ENCODE measurements around the gene CYB5D1. TPM values are rescaled to one million over a fixed set of nuclear protein-coding genes. Genes with fewer than 3 reads are reported as not detected.

The CYB5D1 gene
- total and polyA plus RNA-seq, 2 of the 8 experiments (the other 6 are each of a cell fraction or from before 2014, with no cell fraction given): 11.0 to 18.0 TPM

GRCh38 chr17:7818746-7819645 lies 38.8 kb upstream of the CYB5D1 start:
- no peak overlapping the region for H2BK12ac ChIP-seq (ENCODE audit: low read depth, low read length)
- H3K4ac ChIP-seq (replicated peaks; ENCODE audit: insufficient read length, low read depth, low read length): no peak overlapping the region
- no peak overlapping the region for H3K23ac ChIP-seq (ENCODE audit: insufficient read length)
- no peaks in the 10 kb centered on the region for H3K79me1 ChIP-seq (ENCODE audit: low read depth, low read length)
- H3K14ac ChIP-seq (ENCODE audit: insufficient read length): no peak overlapping the region
- no peak overlapping the region for H3K18ac ChIP-seq (ENCODE audit: extremely low read depth, low read length)
- H2BK5ac ChIP-seq (ENCODE audit: low read depth, low read length): no peak overlapping the region
- no peak for DNase-seq (ENCODE audit: low read depth in 1 of 2, low spot score in 2 of 2)
- no peak overlapping the region for H2BK120ac ChIP-seq (replicated peaks; ENCODE audit: low read depth, low read length)
- no peak overlapping the region for H3K27ac ChIP-seq (ENCODE audit: low read depth, low read length)
- WGBS, 2 experiments (ENCODE audit: extremely low coverage in 1 of 2, insufficient coverage in 1 of 2, insufficient read length in 1 of 2, insufficient replicate concordance in 2 of 2, low coverage in 1 of 2, low lambda C conversion rate in 2 of 2, missing lambda C conversion rate in 1 of 2): 89% methylated on average over 27 of the region's 27 CpGs; no CpG with 5 or more reads in 1 of the 2 experiments
- no peaks in the 10 kb centered on the region for H3K36me3 ChIP-seq (ENCODE audit: control insufficient read depth in 2 of 4, insufficient read depth in 4 of 4, low read length in 3 of 4)
- ChIA-PET CTCF (ENCODE audit: partially characterized antibody) (interaction anchor here (0.7 to 8.9 kb wide), 17 partner anchors 8 to 222 kb away, joined by 3 to 71 read pairs (median 4); partner anchors contain the start of gene KDM6B), POLR2A (ENCODE audit: partially characterized antibody) (no interaction called here)
- H2BK20ac ChIP-seq (ENCODE audit: low read length): no peak overlapping the region
- H3K4me2 ChIP-seq (ENCODE audit: insufficient read depth in 1 of 2, low read depth in 2 of 2, low read length in 2 of 2): no peak overlapping the region
- H4K8ac ChIP-seq (ENCODE audit: extremely low read depth, insufficient read depth, low read length): no peak overlapping the region; the same call in 1 of the 2 replicates
- H3K27me3 ChIP-seq (replicated peaks in 1 of 4; ENCODE audit: control insufficient read depth in 3 of 4, extremely low read depth in 1 of 4, insufficient read depth in 3 of 4, low read length in 3 of 4): peaks cover 0 to 4% (median 3%) of the 10 kb centered on the region in 4 experiments; a peak in 5 of 7 replicates
- no peaks in the 10 kb centered on the region for H3K9me3 ChIP-seq (ENCODE audit: insufficient read depth in 2 of 2, low read depth in 1 of 2, low read length in 1 of 2)
- H4K20me1 ChIP-seq (replicated peaks in 1 of 2; ENCODE audit: control insufficient read depth in 1 of 2, insufficient read depth in 2 of 2, low read length in 2 of 2): no peaks in the 10 kb centered on the region
- no peak overlapping the region for H3K56ac ChIP-seq (replicated peaks; ENCODE audit: insufficient read length, low read depth, low read length)
- H3K4me1 ChIP-seq (replicated peaks in 1 of 4; ENCODE audit: control insufficient read depth in 3 of 4, insufficient read depth in 4 of 4, low read length in 3 of 4): peaks cover 0 to 7% (median 5%) of the 10 kb centered on the region in 4 experiments; a peak in 5 of 7 replicates
- H4K91ac ChIP-seq (replicated peaks; ENCODE audit: insufficient read length, low read length): no peak overlapping the region
- H3K9ac ChIP-seq (replicated peaks in 1 of 4; ENCODE audit: extremely low read depth in 1 of 4, low read depth in 3 of 4, low read length in 3 of 4): no peak overlapping the region
- H2BK15ac ChIP-seq (ENCODE audit: low read length): no peak overlapping the region
- H3K23me2 ChIP-seq (ENCODE audit: low read depth, low read length): no peaks in the 10 kb centered on the region
- H4K5ac ChIP-seq (ENCODE audit: insufficient read length, low read depth, low read length): no peak overlapping the region
- no peaks in the 10 kb centered on the region for H3K79me2 ChIP-seq (ENCODE audit: control insufficient read depth in 1 of 2, insufficient read depth in 2 of 2, low read length in 2 of 2)
- no peak overlapping the region for H2AK5ac ChIP-seq (ENCODE audit: low read depth, low read length)
- no peak overlapping the region for H3K4me3 ChIP-seq (ENCODE audit: extremely low read depth in 1 of 4, insufficient read depth in 2 of 4, low read depth in 3 of 4, low read length in 4 of 4)
- no peak for FAIRE-seq
- no peak overlapping the region for H2AFZ ChIP-seq (ENCODE audit: low read length)
- TF ChIP-seq CREB1 (IDR thresholded peaks at IDR 0.05) (no peak), POLR2AphosphoS5 (IDR thresholded peaks at IDR 0.05; ENCODE audit: low read depth, low read length) (no peak), ZNF274 (IDR thresholded peaks at IDR 0.05; ENCODE audit: borderline replicate concordance, extremely low read depth, low read length) (no peak), BACH1 (IDR thresholded peaks at IDR 0.05; ENCODE audit: low read length) (no peak), CBX5 (IDR thresholded peaks at IDR 0.05; ENCODE audit: low read depth, low read length) (no peak), E2F6 (IDR thresholded peaks at IDR 0.05) (no peak), HDAC6 (IDR thresholded peaks at IDR 0.05; ENCODE audit: low read depth, low read length) (no peak), RNF2 (IDR thresholded peaks at IDR 0.05; ENCODE audit: borderline replicate concordance, low read depth, low read length, missing control alignments, poor library complexity, severe bottlenecking) (no peak), NRF1 (IDR thresholded peaks at IDR 0.05; ENCODE audit: low read depth, low read length) (no peak), JUN (IDR thresholded peaks at IDR 0.05; ENCODE audit: low read depth, low read length) (no peak), RBBP5 (IDR thresholded peaks at IDR 0.05; ENCODE audit: borderline replicate concordance, low read depth, low read length) (no peak), KDM5A (IDR thresholded peaks at IDR 0.05; ENCODE audit: low read length) (no peak)

All from H1 (cell line).